GM12872 (cell line): ENCODE data around the gene LYG1.

Source experiments
- TF ChIP-seq, protein P1 (sequence below): IDR thresholded peaks from 3 replicates; pipeline ENCODE4 v1.5.1; 2011; ENCODE audit warnings: low read depth, mild to moderate bottlenecking, low read length, moderate library complexity; ENCODE audit not compliant: insufficient read depth

The LYG1 gene

DNA sequence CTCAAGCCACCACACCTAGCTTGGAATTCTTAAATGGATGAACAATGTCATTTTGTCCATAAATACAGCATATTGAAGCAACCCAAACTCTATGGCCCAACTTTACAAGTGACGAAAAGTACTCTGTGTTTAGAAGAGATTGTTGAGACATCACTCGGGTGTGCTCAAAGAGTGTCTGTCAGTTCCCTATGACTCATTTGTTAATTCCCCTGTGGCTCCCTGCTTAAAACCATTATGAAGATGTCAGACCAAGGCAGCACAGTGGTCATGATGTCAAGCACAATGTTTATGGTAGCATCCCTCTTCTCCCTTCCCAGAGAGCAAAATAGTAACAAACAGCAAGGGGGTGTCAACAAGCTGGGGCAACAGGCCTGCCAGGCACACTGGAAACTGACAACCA is 3.0 kb downstream of the LYG1 start:
- TF ChIP-seq, protein P1, sequence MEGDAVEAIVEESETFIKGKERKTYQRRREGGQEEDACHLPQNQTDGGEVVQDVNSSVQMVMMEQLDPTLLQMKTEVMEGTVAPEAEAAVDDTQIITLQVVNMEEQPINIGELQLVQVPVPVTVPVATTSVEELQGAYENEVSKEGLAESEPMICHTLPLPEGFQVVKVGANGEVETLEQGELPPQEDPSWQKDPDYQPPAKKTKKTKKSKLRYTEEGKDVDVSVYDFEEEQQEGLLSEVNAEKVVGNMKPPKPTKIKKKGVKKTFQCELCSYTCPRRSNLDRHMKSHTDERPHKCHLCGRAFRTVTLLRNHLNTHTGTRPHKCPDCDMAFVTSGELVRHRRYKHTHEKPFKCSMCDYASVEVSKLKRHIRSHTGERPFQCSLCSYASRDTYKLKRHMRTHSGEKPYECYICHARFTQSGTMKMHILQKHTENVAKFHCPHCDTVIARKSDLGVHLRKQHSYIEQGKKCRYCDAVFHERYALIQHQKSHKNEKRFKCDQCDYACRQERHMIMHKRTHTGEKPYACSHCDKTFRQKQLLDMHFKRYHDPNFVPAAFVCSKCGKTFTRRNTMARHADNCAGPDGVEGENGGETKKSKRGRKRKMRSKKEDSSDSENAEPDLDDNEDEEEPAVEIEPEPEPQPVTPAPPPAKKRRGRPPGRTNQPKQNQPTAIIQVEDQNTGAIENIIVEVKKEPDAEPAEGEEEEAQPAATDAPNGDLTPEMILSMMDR = no peak

DNA sequence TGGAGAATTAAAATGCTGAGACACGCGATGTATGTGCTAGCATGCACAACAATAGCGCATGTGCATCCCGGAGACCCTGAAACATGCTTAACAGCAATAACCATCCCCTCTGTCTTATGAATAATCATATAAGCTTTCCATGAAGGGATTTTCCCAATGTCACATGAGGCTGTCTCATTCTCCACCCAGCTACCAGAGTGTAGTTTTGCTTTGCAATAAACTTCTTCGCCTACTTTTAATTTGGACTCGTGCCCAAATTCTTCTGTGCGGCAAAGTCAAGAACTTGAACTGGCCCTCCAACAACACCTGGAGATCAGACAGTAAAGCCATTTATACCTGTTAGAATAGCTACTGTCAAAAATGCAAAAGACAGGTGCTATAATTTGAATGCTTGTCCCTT is 15.5 kb downstream of the LYG1 start:
- TF ChIP-seq, protein P1 = no peak

DNA sequence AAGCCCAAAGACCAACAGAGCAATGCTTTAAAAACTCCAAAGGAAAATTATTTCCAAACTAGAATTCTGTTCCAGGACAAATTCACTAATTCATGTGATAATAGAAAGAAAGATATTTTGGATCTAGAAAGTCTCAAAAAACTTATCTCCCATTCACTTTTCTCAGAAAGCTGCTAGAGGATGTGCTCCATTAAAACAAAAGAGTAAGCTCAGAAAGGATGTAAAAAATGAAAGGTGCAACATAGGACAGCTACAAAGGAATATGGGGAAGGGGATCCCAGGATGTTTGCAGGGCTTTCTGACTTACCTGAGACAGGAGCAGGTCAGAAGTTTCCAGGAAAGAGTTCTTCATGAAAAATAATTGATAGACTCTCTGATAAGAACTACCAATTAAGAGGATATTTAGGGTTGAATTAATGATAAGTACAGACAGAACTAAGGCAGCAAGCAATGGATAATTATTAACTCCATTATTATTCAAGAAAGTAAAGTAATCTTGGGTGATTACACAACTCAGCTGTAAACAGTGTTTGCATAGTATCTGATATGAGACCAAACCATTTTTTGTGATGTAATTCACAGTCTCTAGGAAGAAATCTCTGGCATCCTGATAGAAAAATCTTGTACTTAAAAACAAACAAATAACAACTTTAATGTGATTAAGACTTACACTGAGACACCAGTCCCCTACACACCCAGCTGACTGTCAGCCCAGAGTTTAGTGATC is 20.9 kb downstream of the LYG1 start:
- TF ChIP-seq, protein P1 = no peak

DNA sequence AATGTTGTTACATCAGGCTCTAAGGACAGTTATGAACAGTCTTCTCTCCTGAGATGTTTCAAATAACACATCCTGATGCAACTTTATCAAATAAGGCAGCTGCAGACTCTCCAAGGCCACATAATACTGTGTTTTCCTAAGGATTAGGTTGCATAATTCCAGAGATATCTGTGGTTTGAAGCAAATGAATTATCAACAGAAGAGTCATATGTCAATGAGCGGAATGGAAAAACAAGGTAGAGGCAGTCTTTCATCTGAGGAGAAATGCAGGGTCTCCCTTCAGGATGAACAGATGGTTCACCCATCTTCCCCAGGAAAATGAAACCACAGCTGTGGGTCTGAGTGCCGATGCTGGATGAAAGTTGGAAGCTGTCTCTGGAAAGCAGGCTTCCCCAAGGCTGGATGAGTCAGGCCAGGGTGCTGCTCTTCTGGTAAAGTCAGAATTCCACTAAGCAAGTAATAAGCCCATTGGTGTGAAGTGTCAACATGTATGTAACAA is 22.2 kb downstream of the LYG1 start:
- TF ChIP-seq, protein P1 = no peak

DNA sequence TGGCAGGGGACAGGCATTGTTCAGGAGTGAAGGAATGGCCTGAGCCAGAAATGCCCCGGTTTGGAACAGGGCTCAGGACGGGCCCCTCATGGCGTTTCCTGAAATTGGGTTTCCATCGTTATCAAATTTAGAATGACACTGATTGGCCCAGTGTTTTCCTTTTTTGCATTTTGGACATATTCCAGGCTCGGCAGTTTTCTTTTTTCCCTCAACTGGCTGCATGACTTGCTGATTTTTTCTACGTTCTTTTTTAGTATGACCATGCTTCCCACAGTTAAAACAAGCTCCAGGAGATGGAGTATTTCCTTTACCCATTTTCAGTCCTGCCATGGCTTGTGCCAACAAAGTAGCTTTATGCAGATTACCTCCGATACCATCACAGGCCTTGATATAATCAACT is 25.1 kb downstream of the LYG1 start:
- TF ChIP-seq, protein P1 = no peak

DNA sequence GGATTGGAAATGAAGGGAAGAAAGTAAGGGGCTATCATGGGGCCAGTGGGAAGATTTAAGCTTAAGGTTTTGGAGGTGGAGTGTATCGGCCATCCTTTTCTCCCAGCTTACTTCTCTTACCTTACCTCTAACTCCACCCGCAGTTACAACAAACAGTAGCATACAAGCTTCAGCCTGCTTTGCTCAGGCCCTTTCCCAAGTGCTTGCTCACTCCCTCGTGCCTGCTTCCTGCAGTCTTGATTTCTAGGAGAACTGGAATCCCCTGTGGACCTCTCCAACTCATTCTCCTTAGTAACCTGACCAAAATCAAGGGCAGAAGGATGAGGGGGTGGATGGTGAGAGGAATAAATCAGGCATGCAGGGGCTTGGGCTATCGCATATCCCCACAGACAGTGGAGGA is 39.8 kb downstream of the LYG1 start:
- TF ChIP-seq, protein P1 = no peak

DNA sequence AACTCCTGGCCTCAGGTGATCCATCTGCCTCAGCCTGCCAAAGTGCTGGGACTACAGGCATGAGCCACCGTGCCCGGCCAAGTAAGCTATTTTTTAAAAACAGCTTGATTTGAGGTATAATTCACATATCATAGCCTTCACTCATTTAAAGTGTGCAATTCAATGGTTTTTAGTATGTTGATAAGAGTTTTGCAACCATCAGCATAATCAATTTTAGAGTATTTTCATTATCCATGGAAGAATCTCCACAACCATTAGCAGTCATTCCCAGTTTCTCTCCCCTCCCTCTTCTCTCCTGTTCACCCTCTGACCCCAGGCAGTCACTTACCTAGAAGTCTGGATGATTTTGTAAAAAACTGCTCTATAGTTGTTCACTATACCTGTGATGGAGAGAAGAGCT is 40.8 kb downstream of the LYG1 start:
- TF ChIP-seq, protein P1 = no peak
